Mesenteric fat pad (tissue), 1 donor: ENCODE data around the gene TTC23. TPM values are rescaled to one million over a fixed set of nuclear protein-coding genes. Genes with fewer than 3 reads are reported as not detected.
A peak's percentile ranks its signal among the peaks of the same experiment; 100 is the strongest.

Experiments
- DNase-seq: peaks from one replicate; pipeline ENCODE4 v3.0.0-alpha.2; 2020; ENCODE audit warnings: low spot score
- total RNA-seq: library from RNA; stranded (reverse); fragmentation: NEBNext Ultra II Directional; extraction: Animal tissue kit (Norgen Biotek cat#: 25700); gene quantifications from one replicate; pipeline ENCODE4 v1.2.1, GENCODE V29; 2021
- donor health status: DM: yes; HTN: yes; CAD: no.

The TTC23 gene
- total RNA-seq, 1 donor from 2014 or later: 18.7 TPM

DNA sequence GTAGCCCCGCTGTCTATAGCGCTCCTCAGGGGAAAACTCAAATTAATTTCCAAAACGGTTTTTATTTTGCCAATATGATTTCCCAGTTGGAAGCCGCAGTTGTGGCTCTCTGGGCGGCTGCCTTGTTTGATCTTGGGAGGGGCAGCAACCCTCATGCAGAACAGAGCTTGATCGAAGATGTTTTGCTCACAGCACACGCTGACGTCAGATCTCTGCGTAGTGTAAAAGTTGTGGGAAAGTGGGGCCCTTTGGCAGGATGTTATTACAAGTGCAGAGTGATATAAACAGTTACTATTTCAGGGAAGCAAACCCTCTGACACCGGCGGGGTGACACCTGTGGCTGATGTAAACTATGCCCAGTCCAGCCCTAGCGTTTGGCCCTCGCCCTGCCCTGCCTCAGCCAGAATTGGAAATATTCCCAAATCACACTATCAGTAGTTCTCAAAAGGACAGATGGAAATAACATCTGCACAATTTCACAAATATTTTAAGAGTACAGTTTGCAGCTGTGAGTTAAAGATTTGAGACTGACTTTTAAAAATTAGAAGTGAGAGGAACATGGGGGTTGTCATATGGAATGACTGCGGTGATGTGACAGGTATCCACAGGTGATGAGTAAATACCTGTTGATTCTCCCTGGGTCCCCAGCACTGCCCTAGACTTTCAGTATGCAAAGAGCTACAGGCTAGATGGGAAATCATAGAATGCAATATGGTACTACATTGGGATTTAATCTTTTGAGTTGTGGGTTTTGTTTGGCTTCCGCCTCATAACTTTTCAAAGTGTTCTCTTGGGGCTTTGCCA is 142.8 kb downstream of the TTC23 start:
- DNase-seq: peak; percentile 76

GRCh38 chr15:99105514-99106341 is 143.7 kb downstream of the TTC23 start:
- DNase-seq: peak; percentile 88

- DNase-seq: peak; percentile 93
These were observed 144.4 kb downstream of the TTC23 start, which contains the start of gene SYNM for GRCh38 chr15:99104788-99105513. Gene SYNM (plus strand): TSS chr15:99105080. CDS start chr15:99105200, 120 bp downstream.

GRCh38 chr15:99103279-99103678 is 146.1 kb downstream of the TTC23 start:
- peak; percentile 45 for DNase-seq

- peak; percentile 73 for DNase-seq
These were observed 146.8 kb downstream of the TTC23 start for GRCh38 chr15:99102332-99103235.

DNA sequence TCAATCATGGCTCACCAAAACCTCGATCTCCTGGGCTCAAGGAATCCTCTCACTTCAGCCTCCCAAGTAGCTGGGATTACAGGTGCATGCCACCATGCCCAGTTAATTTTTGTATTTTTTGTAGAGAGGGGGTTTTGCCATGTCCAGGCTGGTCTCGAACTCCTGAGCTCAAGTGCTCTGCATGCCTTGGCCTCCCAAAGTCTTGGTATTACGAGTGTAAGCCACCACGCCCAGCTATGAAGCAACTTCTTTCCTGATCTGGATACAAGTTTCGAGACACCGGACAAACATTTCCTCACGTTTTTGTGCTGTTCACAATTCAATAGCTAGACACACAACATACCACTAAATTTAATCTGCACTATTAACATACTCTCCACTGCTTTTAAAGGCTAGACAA is 147.9 kb downstream of the TTC23 start:
- DNase-seq: no peak

DNA sequence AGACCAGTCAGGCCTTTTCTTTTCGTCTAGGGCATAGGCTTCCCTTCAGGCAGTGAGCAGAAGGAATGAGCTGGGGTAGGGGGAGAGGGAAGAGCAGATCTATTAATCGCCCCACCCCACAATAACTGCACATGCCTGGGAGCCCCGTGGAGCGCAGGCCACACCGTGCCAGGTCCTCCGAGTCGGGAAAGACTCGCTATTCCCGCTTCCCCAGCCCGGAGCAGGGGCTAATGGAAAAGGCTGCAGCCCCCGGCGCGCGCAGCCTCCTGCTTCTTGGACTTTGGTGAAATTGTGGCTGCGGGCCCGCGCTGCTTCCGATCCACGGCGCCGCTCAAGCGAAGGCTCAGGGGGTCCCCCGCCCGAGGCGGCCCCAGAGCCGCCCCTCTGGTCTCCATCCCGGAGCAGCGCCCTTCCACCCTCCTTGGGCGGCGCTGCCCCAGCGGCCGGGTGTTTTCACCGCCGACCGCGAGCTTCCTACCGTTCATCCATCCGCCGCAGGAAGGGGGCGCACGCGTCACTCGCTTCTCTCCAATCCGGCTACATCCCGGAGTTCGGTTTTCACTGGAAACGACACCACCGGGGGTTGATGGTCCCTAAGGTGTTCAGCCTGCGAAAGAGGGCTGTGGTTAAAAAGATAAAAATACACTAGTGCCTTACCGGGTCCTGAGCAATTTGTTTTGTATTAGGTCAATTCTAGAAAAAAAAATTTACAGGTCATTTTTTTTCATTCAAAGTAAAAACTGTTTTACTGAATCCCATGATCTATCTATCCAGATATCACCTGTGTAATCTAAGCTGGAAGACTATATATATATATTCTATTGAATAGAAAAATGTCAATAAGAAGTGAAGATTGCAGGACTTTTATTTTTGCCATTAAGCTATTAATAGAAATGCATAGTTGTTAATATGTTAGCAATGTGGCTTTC is 148.9 kb downstream of the TTC23 start:
- DNase-seq: peak; percentile 91

GRCh38 chr15:99099661-99100060 is 149.7 kb downstream of the TTC23 start:
- DNase-seq: peak; percentile 73

GRCh38 chr15:99098991-99099390 is 150.4 kb downstream of the TTC23 start:
- peak; percentile 51 for DNase-seq

- DNase-seq: peak; percentile 47
These were observed 151.0 kb downstream of the TTC23 start for GRCh38 chr15:99098426-99098825.

GRCh38 chr15:99097441-99098410 is 151.7 kb downstream of the TTC23 start:
- DNase-seq: peak; percentile 69

- DNase-seq: peak; percentile 33
These were observed 152.4 kb downstream of the TTC23 start for GRCh38 chr15:99096894-99097426.

DNA sequence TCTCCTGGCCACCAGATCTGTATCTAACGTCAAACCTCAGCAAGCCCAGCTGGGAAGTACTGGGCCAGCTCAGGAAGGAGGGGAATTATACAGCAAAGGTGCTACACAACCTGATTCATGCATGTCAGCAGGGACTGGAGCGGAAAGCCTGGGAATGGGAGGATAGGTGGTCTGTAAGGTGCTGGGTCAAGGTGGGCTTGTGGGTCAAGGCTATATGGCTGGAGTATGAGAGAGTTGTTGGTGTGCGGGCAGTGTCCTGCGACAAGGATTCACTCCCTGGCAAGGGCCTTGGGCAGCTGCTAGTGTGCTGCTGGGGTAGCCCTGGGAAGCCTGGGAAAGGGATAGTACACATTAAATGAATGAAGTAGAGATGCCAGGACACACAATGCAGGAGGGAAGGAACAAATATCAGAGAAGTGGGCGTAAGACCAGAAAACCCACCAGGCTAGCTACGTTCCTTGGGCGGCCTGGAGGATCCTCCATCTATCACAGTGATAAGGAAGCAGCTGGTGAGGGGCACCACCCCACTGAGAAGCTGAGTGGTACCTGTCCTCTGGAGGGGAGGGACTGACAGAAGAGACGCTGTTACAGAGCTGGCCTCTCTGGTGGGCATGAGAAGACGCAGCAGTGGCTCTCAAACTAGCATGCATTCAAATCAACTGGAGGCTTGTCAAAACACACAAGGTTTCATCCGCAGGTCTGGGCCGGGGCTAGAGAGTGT is 153.0 kb downstream of the TTC23 start:
- DNase-seq: peak; percentile 64

GRCh38 chr15:99095626-99096025 is 153.8 kb downstream of the TTC23 start:
- DNase-seq: no peak

DNA sequence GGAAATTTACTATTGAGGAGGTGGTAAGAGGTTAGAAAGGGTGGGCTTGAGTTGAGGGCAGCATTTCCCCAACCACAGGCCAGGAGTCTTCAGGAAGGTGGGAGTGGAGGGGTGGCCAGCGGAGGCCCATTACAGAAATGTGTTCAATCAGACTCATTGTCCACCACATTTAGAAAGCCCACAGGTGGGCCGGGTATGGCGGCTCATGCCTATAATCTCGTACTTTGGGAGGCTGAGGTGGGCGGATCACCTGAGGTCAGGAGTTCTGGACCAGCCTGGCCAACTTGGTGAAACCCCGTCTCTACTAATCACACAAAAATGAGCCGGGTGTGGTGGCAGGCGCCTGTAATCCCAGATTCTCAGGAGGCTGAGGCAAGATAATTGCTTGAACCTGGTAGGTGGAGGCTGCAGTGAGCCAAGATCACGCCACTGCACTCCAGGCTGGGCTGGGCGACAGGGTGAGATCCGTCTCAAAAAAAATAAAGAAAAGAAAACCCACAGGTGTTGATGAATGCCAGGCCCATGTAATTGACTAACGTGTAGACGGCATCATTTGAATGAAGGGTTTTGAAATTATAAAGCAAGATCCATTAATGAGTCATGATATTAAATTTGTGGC is 156.7 kb downstream of the TTC23 start:
- peak; percentile 55 for DNase-seq

GRCh38 chr15:99090938-99091337 is 158.4 kb downstream of the TTC23 start:
- DNase-seq: peak; percentile 33
